ENCODE results near the gene HSD17B4.

DNA sequence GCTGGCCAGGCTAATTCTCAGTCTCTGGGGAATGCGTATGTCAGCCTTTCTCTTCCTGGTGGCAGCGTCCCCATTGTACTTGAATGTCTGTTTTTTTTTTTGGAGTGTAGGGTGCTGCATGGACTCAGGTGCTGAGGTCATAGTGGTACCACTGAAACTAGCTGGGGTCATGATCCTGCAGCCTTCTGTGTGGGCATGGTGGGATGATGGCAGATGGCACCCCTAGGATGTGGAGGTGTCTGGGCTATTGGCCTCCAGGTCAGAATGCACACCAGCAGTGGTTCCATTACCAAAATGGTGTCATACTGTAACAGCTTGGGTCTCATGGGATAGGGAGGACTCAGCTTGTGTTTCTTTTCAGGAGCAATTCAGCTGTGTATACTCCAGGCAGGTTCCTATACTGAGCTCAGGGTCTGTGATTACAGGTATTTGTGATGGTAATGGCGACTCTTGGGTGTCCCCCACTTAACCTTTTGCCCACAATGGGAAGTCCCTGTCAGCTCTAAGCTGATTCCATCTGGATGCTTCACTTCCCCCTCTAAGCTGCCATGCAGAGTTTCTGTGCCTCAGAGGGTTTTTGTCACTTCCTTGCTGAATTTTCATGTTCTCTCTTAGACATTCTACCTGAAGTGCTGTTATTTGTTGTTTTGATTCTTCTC, 17.9 kb downstream of the HSD17B4 start:
- TF ChIP-seq SRF (CRISPR knock-in tag; IDR thresholded peaks at IDR 0.05) (no peak), ZNF449 (CRISPR knock-in tag; IDR thresholded peaks at IDR 0.05) (no peak), HEY1 (CRISPR knock-in tag; IDR thresholded peaks at IDR 0.05; ENCODE audit: borderline replicate concordance) (no peak), POLR2A (conservative IDR thresholded peaks at IDR 0.05) (no peak), ELF2 (CRISPR knock-in tag; IDR thresholded peaks at IDR 0.05) (no peak), CEBPB (tag; IDR thresholded peaks at IDR 0.05) (no peak)
- TF ChIP-seq, protein P1, sequence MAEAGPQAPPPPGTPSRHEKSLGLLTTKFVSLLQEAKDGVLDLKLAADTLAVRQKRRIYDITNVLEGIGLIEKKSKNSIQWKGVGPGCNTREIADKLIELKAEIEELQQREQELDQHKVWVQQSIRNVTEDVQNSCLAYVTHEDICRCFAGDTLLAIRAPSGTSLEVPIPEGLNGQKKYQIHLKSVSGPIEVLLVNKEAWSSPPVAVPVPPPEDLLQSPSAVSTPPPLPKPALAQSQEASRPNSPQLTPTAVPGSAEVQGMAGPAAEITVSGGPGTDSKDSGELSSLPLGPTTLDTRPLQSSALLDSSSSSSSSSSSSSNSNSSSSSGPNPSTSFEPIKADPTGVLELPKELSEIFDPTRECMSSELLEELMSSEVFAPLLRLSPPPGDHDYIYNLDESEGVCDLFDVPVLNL (CRISPR knock-in tag; IDR thresholded peaks at IDR 0.05; ENCODE audit: low read depth) = no peak
- TF ChIP-seq, protein P2, sequence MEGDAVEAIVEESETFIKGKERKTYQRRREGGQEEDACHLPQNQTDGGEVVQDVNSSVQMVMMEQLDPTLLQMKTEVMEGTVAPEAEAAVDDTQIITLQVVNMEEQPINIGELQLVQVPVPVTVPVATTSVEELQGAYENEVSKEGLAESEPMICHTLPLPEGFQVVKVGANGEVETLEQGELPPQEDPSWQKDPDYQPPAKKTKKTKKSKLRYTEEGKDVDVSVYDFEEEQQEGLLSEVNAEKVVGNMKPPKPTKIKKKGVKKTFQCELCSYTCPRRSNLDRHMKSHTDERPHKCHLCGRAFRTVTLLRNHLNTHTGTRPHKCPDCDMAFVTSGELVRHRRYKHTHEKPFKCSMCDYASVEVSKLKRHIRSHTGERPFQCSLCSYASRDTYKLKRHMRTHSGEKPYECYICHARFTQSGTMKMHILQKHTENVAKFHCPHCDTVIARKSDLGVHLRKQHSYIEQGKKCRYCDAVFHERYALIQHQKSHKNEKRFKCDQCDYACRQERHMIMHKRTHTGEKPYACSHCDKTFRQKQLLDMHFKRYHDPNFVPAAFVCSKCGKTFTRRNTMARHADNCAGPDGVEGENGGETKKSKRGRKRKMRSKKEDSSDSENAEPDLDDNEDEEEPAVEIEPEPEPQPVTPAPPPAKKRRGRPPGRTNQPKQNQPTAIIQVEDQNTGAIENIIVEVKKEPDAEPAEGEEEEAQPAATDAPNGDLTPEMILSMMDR (IDR thresholded peaks at IDR 0.05 in 2 of 3, conservative IDR thresholded peaks at IDR 0.05 in 1 of 3; ENCODE audit: insufficient read depth in 2 of 3, low read depth in 1 of 3, low read length in 3 of 3) = no peak
